ENCODE data around the gene CUL3.
A peak's percentile ranks its signal among the peaks of the same experiment; 100 is the strongest.
"Not testable (repeated sequence)": the region's sequence is repeated elsewhere in the genome, so short reads cannot be mapped to it uniquely, and the experiment has no call there.

CUL3 gene

GRCh38 chr2:224585211-224586088, at the start of gene CUL3:
CUL3 (minus strand) TSS chr2:224585363; CDS start chr2:224585009, 354 bp downstream.
- peak; percentile 98 for DNase-seq (ENCODE audit: low read depth in 2 of 2)

- DNase-seq (ENCODE audit: low read depth in 2 of 2): no peak
These were observed 45.7 kb upstream of the CUL3 start for GRCh38 chr2:224630659-224631550.

- DNase-seq (ENCODE audit: low read depth in 2 of 2): no peak
These were observed 43.3 kb upstream of the CUL3 start for GRCh38 chr2:224628416-224628815.

GRCh38 chr2:224626735-224627134, 41.6 kb upstream of the CUL3 start:
- no peak for DNase-seq (ENCODE audit: low read depth in 2 of 2)

- no peak for DNase-seq (ENCODE audit: low read depth in 2 of 2)
These were observed 28.6 kb upstream of the CUL3 start for GRCh38 chr2:224613543-224614286.

GRCh38 chr2:224612578-224612977, 27.4 kb upstream of the CUL3 start:
- no peak for DNase-seq (ENCODE audit: low read depth in 2 of 2)

GRCh38 chr2:224611938-224612337, 26.8 kb upstream of the CUL3 start:
- DNase-seq (ENCODE audit: low read depth in 2 of 2): no peak

GRCh38 chr2:224608104-224608503, 22.9 kb upstream of the CUL3 start:
- DNase-seq (ENCODE audit: low read depth in 2 of 2): no peak

GRCh38 chr2:224603746-224604500, 18.8 kb upstream of the CUL3 start:
- DNase-seq (ENCODE audit: low read depth in 2 of 2): not testable (repeated sequence)

GRCh38 chr2:224602778-224603375, 17.7 kb upstream of the CUL3 start:
- DNase-seq (ENCODE audit: low read depth in 2 of 2): not testable (repeated sequence)

- DNase-seq (ENCODE audit: low read depth in 2 of 2): no peak
These were observed 16.8 kb upstream of the CUL3 start for GRCh38 chr2:224601923-224602322.

GRCh38 chr2:224598678-224599077, 13.5 kb upstream of the CUL3 start:
- DNase-seq (ENCODE audit: low read depth in 2 of 2): no peak

GRCh38 chr2:224596289-224596688, 11.1 kb upstream of the CUL3 start:
- no peak for DNase-seq (ENCODE audit: low read depth in 2 of 2)

- no peak for DNase-seq (ENCODE audit: low read depth in 2 of 2)
These were observed 10.4 kb upstream of the CUL3 start for GRCh38 chr2:224595518-224595917.

- no peak for DNase-seq (ENCODE audit: low read depth in 2 of 2)
These were observed 9.7 kb upstream of the CUL3 start for GRCh38 chr2:224594840-224595239.

- DNase-seq (ENCODE audit: low read depth in 2 of 2): no peak
These were observed 6.1 kb upstream of the CUL3 start for GRCh38 chr2:224591220-224591619.

- DNase-seq (ENCODE audit: low read depth in 2 of 2): no peak
These were observed 1.0 kb upstream of the CUL3 start for GRCh38 chr2:224586127-224586695.

GRCh38 chr2:224584785-224585210, 365 bp downstream of the CUL3 start:
- peak in 1 of 2 donors; percentile 50 for DNase-seq (ENCODE audit: low read depth in 2 of 2)

GRCh38 chr2:224584111-224584784, 915 bp downstream of the CUL3 start:
- peak in 1 of 2 donors; percentile 11 for DNase-seq (ENCODE audit: low read depth in 2 of 2)

- not testable (repeated sequence) for DNase-seq (ENCODE audit: low read depth in 2 of 2)
These were observed 2.1 kb downstream of the CUL3 start for GRCh38 chr2:224583033-224583432.

Measured in stimulated activated CD8-positive, alpha-beta memory T cell treated with anti-CD3 and anti-CD28 coated beads, Interleukin-7, amount 100 ng/mL, for 4 hours (primary cell).